H1 (cell line): Measurements from ENCODE around the gene PRELID2.

ENCODE experiments used
- ASH2L ChIP-seq: fragments of 200-600, 300-600 bp; sonication (generic); IDR thresholded peaks from one replicate; pipeline ENCODE4 v1.7.1; 2017; ENCODE audit warnings: low read length
- ATF2 ChIP-seq: IDR thresholded peaks from 2 replicates; pipeline ENCODE4 v1.6.1; 2012; ENCODE audit warnings: low read length, inconsistent platforms
- BACH1 ChIP-seq: IDR thresholded peaks from 2 replicates; pipeline ENCODE4 v1.6.1; 2012; ENCODE audit warnings: low read length, improper control_type of control experiment
- CHD2 ChIP-seq: IDR thresholded peaks from 2 replicates; pipeline ENCODE4 v1.6.1; 2012; ENCODE audit warnings: low read length, improper control_type of control experiment
- CTCF ChIP-seq, 3 experiments: IDR thresholded peaks; 1 replicate in 2 of 3; 2 replicates in 1 of 3; pipeline versions ENCODE4 v1.5.1 to v1.6.1; 2011; ENCODE audit warnings: low read length in 3 of 3, mild to moderate bottlenecking in 3 of 3, inconsistent platforms in 2 of 3, low read depth in 1 of 3, moderate library complexity in 1 of 3; ENCODE audit not compliant: insufficient read depth in 1 of 3; ENCODE audit errors: control extremely low read depth in 1 of 3
- JUND ChIP-seq: IDR thresholded peaks from 2 replicates; pipeline ENCODE4 v1.6.1; 2011; ENCODE audit warnings: mild to moderate bottlenecking, improper control_type of control experiment, low read length
- MAX ChIP-seq: IDR thresholded peaks from 2 replicates; pipeline ENCODE4 v1.6.1; 2012; ENCODE audit warnings: inconsistent platforms
- POLR2AphosphoS5 ChIP-seq: IDR thresholded peaks from 2 replicates; pipeline ENCODE4 v1.6.1; 2011; ENCODE audit warnings: low read depth, low read length
- RBBP5 ChIP-seq: IDR thresholded peaks from 2 replicates; pipeline ENCODE4 v1.7.1; 2012; ENCODE audit warnings: low read depth, mild to moderate bottlenecking, inconsistent platforms, low read length, moderate library complexity, borderline replicate concordance
- RXRA ChIP-seq: IDR thresholded peaks from 2 replicates; pipeline ENCODE4 v1.6.1; 2011; ENCODE audit warnings: low read depth, mild to moderate bottlenecking, low read length, moderate library complexity; ENCODE audit not compliant: insufficient read depth
- SP1 ChIP-seq: IDR thresholded peaks from 2 replicates; pipeline ENCODE4 v1.6.1; 2011; ENCODE audit warnings: low read depth, low read length

GRCh38 chr5:145863003-145863402 lies 27.9 kb upstream of the PRELID2 start:
- TF ChIP-seq POLR2AphosphoS5 (no peak), BACH1 (no peak), RBBP5 (no peak), CHD2 (no peak), RXRA (no peak), MAX (no peak), SP1 (no peak), CTCF (IDR thresholded peaks at IDR 0.05; ENCODE audit: control extremely low read depth in 1 of 3, insufficient read depth in 1 of 3, low read depth in 1 of 3, low read length in 3 of 3) (no peak), ASH2L (no peak), JUND (no peak), ATF2 (no peak)
